IMR-90 (cell line): ENCODE measurements around the gene ADTRP. TPM values are rescaled to one million over a fixed set of nuclear protein-coding genes. Genes with fewer than 3 reads are reported as not detected.

Experiments used
- ATAC-seq: fragments of 200-7000 bp; cut with Tn5 transposase; 2 replicates; pipeline ENCODE4 v1.9.1; 2020; ENCODE audit warnings: low read depth, mild to moderate bottlenecking, moderate library complexity
- BruUV-seq: library from RNA; stranded (reverse); fragments of 400-500 nt; replicated peaks from 2 replicates; lab custom pipeline; 2021; lab: Mats Ljungman, UMichigan
- CTCF ChIA-PET: fragments of 300-600 bp; formaldehyde crosslinking; extraction: SDS; loops from one replicate; lab custom pipeline; 2021; ENCODE audit warnings: antibody characterized with exemption; lab: Yijun Ruan, JAX
- POLR2A ChIA-PET: fragments of 300-600 bp; sonication (Branson Sonifier 250); formaldehyde crosslinking; loops from one replicate; lab custom pipeline; 2022; ENCODE audit warnings: antibody characterized with exemption; ENCODE audit not compliant: unreplicated experiment; lab: Charles Lee
- DNase-seq: peaks from one replicate; pipeline ENCODE4 v3.0.0; 2013
- H2AFZ ChIP-seq: replicated peaks from 2 replicates; pipeline ENCODE3; 2013; ENCODE audit warnings: low read length, mild to moderate bottlenecking; ENCODE audit not compliant: poor library complexity
- H2AK5ac ChIP-seq: 2 replicates; pipeline ENCODE4 v1.6.1; 2013; ENCODE audit warnings: low read depth, low read length, inconsistent platforms
- H2AK9ac ChIP-seq: replicated peaks from 2 replicates; pipeline ENCODE3; 2013; ENCODE audit warnings: mild to moderate bottlenecking, low read depth, low read length, moderate library complexity; ENCODE audit not compliant: poor library complexity
- H2BK120ac ChIP-seq: 2 replicates; pipeline ENCODE4 v1.6.1; 2013; ENCODE audit warnings: low read depth, low read length, inconsistent platforms
- H2BK15ac ChIP-seq: 3 replicates; pipeline ENCODE4 v1.6.1; 2013; ENCODE audit warnings: low read depth, low read length, inconsistent platforms
- H2BK20ac ChIP-seq: 2 replicates; pipeline ENCODE4 v1.6.1; 2013; ENCODE audit warnings: low read depth, mild to moderate bottlenecking, inconsistent platforms, low read length, moderate library complexity
- H2BK5ac ChIP-seq: 2 replicates; pipeline ENCODE4 v1.6.1; 2013; ENCODE audit warnings: mild to moderate bottlenecking, low read depth, low read length, inconsistent platforms; ENCODE audit not compliant: poor library complexity, severe bottlenecking
- H3K14ac ChIP-seq: replicated peaks from 2 replicates; pipeline ENCODE4 v1.6.1; 2013; ENCODE audit warnings: low read depth, low read length, inconsistent platforms
- H3K18ac ChIP-seq: 2 replicates; pipeline ENCODE4 v1.6.1; 2013; ENCODE audit warnings: low read depth, low read length, control low read depth
- H3K23ac ChIP-seq: 2 replicates; pipeline ENCODE4 v1.6.1; 2013; ENCODE audit warnings: low read depth, low read length, inconsistent platforms
- H3K27ac ChIP-seq: 2 replicates; pipeline ENCODE4 v1.5.1; 2013; ENCODE audit warnings: mild to moderate bottlenecking, control low read depth, low read length; ENCODE audit not compliant: insufficient read depth
- H3K27me3 ChIP-seq: 2 replicates; pipeline ENCODE4 v1.6.1; 2013; ENCODE audit warnings: low read length; ENCODE audit not compliant: control insufficient read depth, insufficient read depth
- H3K36me3 ChIP-seq: 2 replicates; pipeline ENCODE4 v1.6.1; 2013; ENCODE audit warnings: low read length, mixed read lengths; ENCODE audit not compliant: control insufficient read depth, insufficient read depth
- H3K4ac ChIP-seq: 2 replicates; pipeline ENCODE4 v1.6.1; 2013; ENCODE audit warnings: low read depth, low read length, inconsistent platforms
- H3K4me1 ChIP-seq: 2 replicates; pipeline ENCODE4 v1.6.1; 2013; ENCODE audit warnings: low read length, mixed read lengths; ENCODE audit not compliant: control insufficient read depth, insufficient read depth
- H3K4me2 ChIP-seq: 2 replicates; pipeline ENCODE4 v1.6.1; 2013; ENCODE audit warnings: low read depth, mild to moderate bottlenecking, control low read depth, low read length, moderate library complexity
- H3K4me3 ChIP-seq: 2 replicates; pipeline ENCODE4 v1.5.1; 2013; ENCODE audit warnings: low read depth, mild to moderate bottlenecking, control low read depth, low read length, moderate library complexity; ENCODE audit not compliant: insufficient read depth
- H3K56ac ChIP-seq: 2 replicates; pipeline ENCODE4 v1.6.1; 2013; ENCODE audit warnings: low read length, inconsistent platforms; ENCODE audit not compliant: insufficient read depth; ENCODE audit errors: extremely low read depth
- H3K79me1 ChIP-seq, 2 experiments: 2 replicates each; pipeline ENCODE4 v1.6.1; 2013; ENCODE audit warnings: low read length in 2 of 2, inconsistent platforms in 1 of 2, low read depth in 1 of 2
- H3K9ac ChIP-seq: 2 replicates; pipeline ENCODE4 v1.6.1; 2013; ENCODE audit warnings: low read depth, low read length, control low read depth
- H3K9me1 ChIP-seq: 2 replicates; pipeline ENCODE4 v1.6.1; 2013; ENCODE audit warnings: low read length, inconsistent platforms; ENCODE audit not compliant: insufficient read depth
- H3K9me3 ChIP-seq: 2 replicates; pipeline ENCODE4 v1.6.1; 2013; ENCODE audit warnings: low read length; ENCODE audit not compliant: control insufficient read depth, insufficient read depth
- H4K20me1 ChIP-seq: 2 replicates; pipeline ENCODE4 v1.6.1; 2013; ENCODE audit warnings: low read length, inconsistent platforms; ENCODE audit not compliant: insufficient read depth
- H4K5ac ChIP-seq: 2 replicates; pipeline ENCODE4 v1.6.1; 2013; ENCODE audit warnings: mild to moderate bottlenecking, low read depth, low read length, control low read depth
- H4K8ac ChIP-seq, 2 experiments: 2 replicates each; pipeline ENCODE4 v1.6.1; 2013; ENCODE audit warnings: low read depth in 2 of 2, low read length in 2 of 2, control low read depth in 1 of 2, inconsistent platforms in 1 of 2
- H4K91ac ChIP-seq: 2 replicates; pipeline ENCODE4 v1.6.1; 2013; ENCODE audit warnings: low read depth, low read length, inconsistent platforms; ENCODE audit not compliant: insufficient read depth
- BHLHE40 ChIP-seq: fragments of 150-350 bp; IDR thresholded peaks from 2 replicates; pipeline ENCODE4 v1.6.1; 2016; ENCODE audit warnings: mild to moderate bottlenecking, low read depth, low read length
- CEBPB ChIP-seq: IDR thresholded peaks from 2 replicates; pipeline ENCODE4 v1.6.1; 2012; ENCODE audit warnings: low read depth, low read length, improper control_type of control experiment
- CHD1 ChIP-seq: IDR thresholded peaks from 2 replicates; pipeline ENCODE4 v1.6.1; 2012; ENCODE audit warnings: low read depth, low read length, improper control_type of control experiment
- FOS ChIP-seq: fragments of 150-350 bp; IDR thresholded peaks from 2 replicates; pipeline ENCODE4 v1.6.1; 2016; ENCODE audit warnings: low read depth, low read length
- MAZ ChIP-seq: IDR thresholded peaks from 2 replicates; pipeline ENCODE4 v1.6.1; 2012; ENCODE audit warnings: low read depth, mild to moderate bottlenecking, low read length, improper control_type of control experiment, moderate library complexity, borderline replicate concordance
- MXI1 ChIP-seq: IDR thresholded peaks from 2 replicates; pipeline ENCODE4 v1.6.1; 2012; ENCODE audit warnings: low read depth, mild to moderate bottlenecking, low read length, moderate library complexity, borderline replicate concordance
- RFX5 ChIP-seq: IDR thresholded peaks from 2 replicates; pipeline ENCODE4 v1.8.0; 2012; ENCODE audit warnings: low read depth, mild to moderate bottlenecking, low read length, moderate library complexity
- SMC3 ChIP-seq: fragments of 150-350 bp; IDR thresholded peaks from 2 replicates; pipeline ENCODE4 v1.6.1; 2016; ENCODE audit warnings: low read depth, mild to moderate bottlenecking, antibody characterized with exemption, low read length, moderate library complexity
- WGBS, 2 experiments: methylation state at CpG; one replicate each; pipeline versions ENCODE4 v1.1.5 to v1.1.7; 2013; ENCODE audit warnings: missing lambda C conversion rate in 2 of 2; ENCODE audit not compliant: insufficient read length in 1 of 2; ENCODE audit errors: extremely low coverage in 2 of 2; 5-methylcytosine and 5-hydroxymethylcytosine counted together
- dilution Hi-C: fragments of 300-500 bp; cut with HindIII; formaldehyde crosslinking; loops from one replicate; pipeline ENCODE4 v1.14.3; 2018; ENCODE audit warnings: low sequenced_read_pairs; ENCODE audit not compliant: unreplicated experiment
- in situ Hi-C: fragments of 300-500 bp; cut with MboI; formaldehyde crosslinking; loops from 3 replicates; pipeline ENCODE4 v1.14.3; 2019; ENCODE audit warnings: low sequenced_read_pairs, inconsistent platforms, mixed read lengths
- intact Hi-C: fragments of 100-400 bp; cut with micrococcal nuclease; formaldehyde crosslinking; loops from 2 replicates; pipeline ENCODE4 v1.10.0; 2022
- polyA plus RNA-seq, 3 experiments: library from polyadenylated mRNA; depleted of rRNA; stranded (reverse); fragments of >200 nt; gene quantifications; 2 replicates each; pipeline ENCODE4 v1.2.3, GENCODE V29; 2012; ENCODE audit warnings: low replicate concordance in 1 of 3
- total RNA-seq: library from RNA; depleted of rRNA; stranded (reverse); fragments of >200 nt; gene quantifications from 2 replicates; pipeline ENCODE4 v1.2.3, GENCODE V29; 2012
- TF ChIP-seq, protein P1 (sequence below): fragments of 150-350 bp; IDR thresholded peaks from 2 replicates; pipeline ENCODE4 v1.6.1; 2016; ENCODE audit warnings: low read depth, mild to moderate bottlenecking, low read length, moderate library complexity, borderline replicate concordance
- TF ChIP-seq, protein P2 (sequence below): conservative IDR thresholded peaks from 2 replicates; pipeline ENCODE4 v1.5.1; 2012; ENCODE audit warnings: mild to moderate bottlenecking, low read depth, low read length, improper control_type of control experiment

Gene ADTRP
- total and polyA plus RNA-seq, 2 of the 4 experiments (the other 2 are of a cell fraction): 0.50 to 0.72 TPM

GRCh38 chr6:11760015-11760473 lies 18.6 kb downstream of the ADTRP start:
- no peak overlapping the region for H3K4ac ChIP-seq
- peaks cover 4% of the 10 kb centered on the region; the same call in 1 of the 2 replicates for H3K4me1 ChIP-seq
- no peak overlapping the region for H3K23ac ChIP-seq
- H3K36me3 ChIP-seq: no peaks in the 10 kb centered on the region
- DNase-seq: no peak
- no peak overlapping the region for H2BK15ac ChIP-seq
- no peak overlapping the region for H3K56ac ChIP-seq
- H4K8ac ChIP-seq: no peak overlapping the region
- H2AK5ac ChIP-seq: no peak overlapping the region
- WGBS, 2 experiments: 89% methylated on average over 3 of the region's 6 CpGs; no CpG with 5 or more reads in 1 of the 2 experiments
- dilution Hi-C loops (no loop called here), in situ Hi-C loops (no loop called here), intact Hi-C loops (no loop called here)
- no peaks in the 10 kb centered on the region for H3K27me3 ChIP-seq
- no peaks in the 10 kb centered on the region; the same call in 1 of the 2 replicates for H3K9me1 ChIP-seq
- no peaks in the 10 kb centered on the region for H3K79me1 ChIP-seq
- H2BK5ac ChIP-seq: no peak overlapping the region
- CTCF ChIA-PET: no interaction called here
- no peak overlapping the region for H3K9ac ChIP-seq
- H4K20me1 ChIP-seq: no peaks in the 10 kb centered on the region
- H3K18ac ChIP-seq: no peak overlapping the region
- no peak overlapping the region for H4K5ac ChIP-seq
- H2AK9ac ChIP-seq: no peak overlapping the region
- H3K4me2 ChIP-seq: no peak overlapping the region
- H2BK120ac ChIP-seq: no peak overlapping the region
- no peak overlapping the region for H3K27ac ChIP-seq
- H3K4me3 ChIP-seq: no peak overlapping the region
- peaks cover 4% of the 10 kb centered on the region for H3K9me3 ChIP-seq
- ATAC-seq: no peak
- TF ChIP-seq CEBPB (no peak), MXI1 (no peak), CHD1 (no peak), SMC3 (no peak), MAZ (no peak), BHLHE40 (no peak), FOS (no peak), RFX5 (no peak)
- TF ChIP-seq, protein P1, sequence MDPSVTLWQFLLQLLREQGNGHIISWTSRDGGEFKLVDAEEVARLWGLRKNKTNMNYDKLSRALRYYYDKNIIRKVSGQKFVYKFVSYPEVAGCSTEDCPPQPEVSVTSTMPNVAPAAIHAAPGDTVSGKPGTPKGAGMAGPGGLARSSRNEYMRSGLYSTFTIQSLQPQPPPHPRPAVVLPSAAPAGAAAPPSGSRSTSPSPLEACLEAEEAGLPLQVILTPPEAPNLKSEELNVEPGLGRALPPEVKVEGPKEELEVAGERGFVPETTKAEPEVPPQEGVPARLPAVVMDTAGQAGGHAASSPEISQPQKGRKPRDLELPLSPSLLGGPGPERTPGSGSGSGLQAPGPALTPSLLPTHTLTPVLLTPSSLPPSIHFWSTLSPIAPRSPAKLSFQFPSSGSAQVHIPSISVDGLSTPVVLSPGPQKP: no peak
- TF ChIP-seq, protein P2, sequence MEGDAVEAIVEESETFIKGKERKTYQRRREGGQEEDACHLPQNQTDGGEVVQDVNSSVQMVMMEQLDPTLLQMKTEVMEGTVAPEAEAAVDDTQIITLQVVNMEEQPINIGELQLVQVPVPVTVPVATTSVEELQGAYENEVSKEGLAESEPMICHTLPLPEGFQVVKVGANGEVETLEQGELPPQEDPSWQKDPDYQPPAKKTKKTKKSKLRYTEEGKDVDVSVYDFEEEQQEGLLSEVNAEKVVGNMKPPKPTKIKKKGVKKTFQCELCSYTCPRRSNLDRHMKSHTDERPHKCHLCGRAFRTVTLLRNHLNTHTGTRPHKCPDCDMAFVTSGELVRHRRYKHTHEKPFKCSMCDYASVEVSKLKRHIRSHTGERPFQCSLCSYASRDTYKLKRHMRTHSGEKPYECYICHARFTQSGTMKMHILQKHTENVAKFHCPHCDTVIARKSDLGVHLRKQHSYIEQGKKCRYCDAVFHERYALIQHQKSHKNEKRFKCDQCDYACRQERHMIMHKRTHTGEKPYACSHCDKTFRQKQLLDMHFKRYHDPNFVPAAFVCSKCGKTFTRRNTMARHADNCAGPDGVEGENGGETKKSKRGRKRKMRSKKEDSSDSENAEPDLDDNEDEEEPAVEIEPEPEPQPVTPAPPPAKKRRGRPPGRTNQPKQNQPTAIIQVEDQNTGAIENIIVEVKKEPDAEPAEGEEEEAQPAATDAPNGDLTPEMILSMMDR: no peak
- BruUV-seq: no TSS peak
- no peak overlapping the region for H3K14ac ChIP-seq
- H2AFZ ChIP-seq: no peak overlapping the region
- POLR2A ChIA-PET: no interaction called here
- H4K91ac ChIP-seq: no peak overlapping the region
- no peak overlapping the region for H2BK20ac ChIP-seq
